Measurements from ENCODE around the gene COL6A5. TPM values are rescaled to one million over a fixed set of nuclear protein-coding genes. Genes with fewer than 3 reads are reported as not detected.

The COL6A5 gene
- total RNA-seq, 1 experiment from 2014 or later = 0.32 TPM

DNA sequence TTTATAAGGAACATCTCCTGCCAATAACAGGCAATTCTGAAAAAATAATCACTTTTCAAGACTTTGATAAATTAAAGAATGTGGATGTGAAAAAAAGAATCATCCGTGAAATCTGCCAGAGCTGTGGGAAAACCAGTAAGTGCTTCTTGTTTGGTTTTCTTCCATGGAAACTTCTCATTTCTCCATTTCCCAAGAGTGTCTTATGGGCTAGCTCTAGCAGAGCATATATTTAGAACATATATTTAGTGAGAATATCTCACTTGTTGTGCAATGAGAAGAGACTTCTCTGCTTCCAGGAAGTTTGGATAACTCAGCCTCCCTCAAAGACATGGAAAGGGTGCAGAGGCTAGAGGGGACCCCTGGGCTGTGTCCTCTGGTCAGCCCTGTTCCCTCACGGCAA lies 49.9 kb downstream of the COL6A5 start:
- Histone ChIP-seq H3K27me3 (replicated peaks; ENCODE audit: insufficient read depth, low read depth, low read length, poor library complexity) (no peaks in the 10 kb centered on the region), H3K4me1 (ENCODE audit: insufficient read depth, low read length, poor library complexity, severe bottlenecking) (no peaks in the 10 kb centered on the region), H3K36me3 (ENCODE audit: insufficient read depth, low read length, poor library complexity, severe bottlenecking) (no peaks in the 10 kb centered on the region), H3K4me3 (ENCODE audit: low read depth, low read length, poor library complexity, severe bottlenecking) (no peak overlapping the region), H3K27ac (ENCODE audit: low read depth, low read length, poor library complexity, severe bottlenecking) (no peak overlapping the region), H3K9me3 (ENCODE audit: low read depth, low read length, poor library complexity, severe bottlenecking) (no peaks in the 10 kb centered on the region)
- intact Hi-C loops (cut with micrococcal nuclease; ENCODE audit: unreplicated experiment) = no loop called here
- DNase-seq (ENCODE audit: low spot score) = no peak
- BruUV-seq (replicated peaks) = no TSS peak
- no peak for TF ChIP-seq EZH2 (IDR thresholded peaks at IDR 0.05; ENCODE audit: borderline replicate concordance, low read depth, low read length, poor library complexity, severe bottlenecking)
- TF ChIP-seq, protein P1, sequence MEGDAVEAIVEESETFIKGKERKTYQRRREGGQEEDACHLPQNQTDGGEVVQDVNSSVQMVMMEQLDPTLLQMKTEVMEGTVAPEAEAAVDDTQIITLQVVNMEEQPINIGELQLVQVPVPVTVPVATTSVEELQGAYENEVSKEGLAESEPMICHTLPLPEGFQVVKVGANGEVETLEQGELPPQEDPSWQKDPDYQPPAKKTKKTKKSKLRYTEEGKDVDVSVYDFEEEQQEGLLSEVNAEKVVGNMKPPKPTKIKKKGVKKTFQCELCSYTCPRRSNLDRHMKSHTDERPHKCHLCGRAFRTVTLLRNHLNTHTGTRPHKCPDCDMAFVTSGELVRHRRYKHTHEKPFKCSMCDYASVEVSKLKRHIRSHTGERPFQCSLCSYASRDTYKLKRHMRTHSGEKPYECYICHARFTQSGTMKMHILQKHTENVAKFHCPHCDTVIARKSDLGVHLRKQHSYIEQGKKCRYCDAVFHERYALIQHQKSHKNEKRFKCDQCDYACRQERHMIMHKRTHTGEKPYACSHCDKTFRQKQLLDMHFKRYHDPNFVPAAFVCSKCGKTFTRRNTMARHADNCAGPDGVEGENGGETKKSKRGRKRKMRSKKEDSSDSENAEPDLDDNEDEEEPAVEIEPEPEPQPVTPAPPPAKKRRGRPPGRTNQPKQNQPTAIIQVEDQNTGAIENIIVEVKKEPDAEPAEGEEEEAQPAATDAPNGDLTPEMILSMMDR (conservative IDR thresholded peaks at IDR 0.05; ENCODE audit: low read depth, low read length) = no peak
- ChIA-PET POLR2A (ENCODE audit: low non-redundant PET) (no interaction called here), CTCF (no interaction called here)

GRCh38 chr3:130395916-130396315 lies 50.4 kb downstream of the COL6A5 start:
- H3K27ac ChIP-seq (ENCODE audit: low read depth, low read length, poor library complexity, severe bottlenecking) = no peak overlapping the region
- BruUV-seq (replicated peaks) = no TSS peak
- H3K36me3 ChIP-seq (ENCODE audit: insufficient read depth, low read length, poor library complexity, severe bottlenecking) = no peaks in the 10 kb centered on the region
- TF ChIP-seq, protein P1 (conservative IDR thresholded peaks at IDR 0.05; ENCODE audit: low read depth, low read length) = no peak
- no peak for TF ChIP-seq EZH2 (IDR thresholded peaks at IDR 0.05; ENCODE audit: borderline replicate concordance, low read depth, low read length, poor library complexity, severe bottlenecking)
- intact Hi-C loops (cut with micrococcal nuclease; ENCODE audit: unreplicated experiment) = no loop called here
- H3K9me3 ChIP-seq (ENCODE audit: low read depth, low read length, poor library complexity, severe bottlenecking) = no peaks in the 10 kb centered on the region
- no peaks in the 10 kb centered on the region for H3K27me3 ChIP-seq (replicated peaks; ENCODE audit: insufficient read depth, low read depth, low read length, poor library complexity)
- no peak overlapping the region for H3K4me3 ChIP-seq (ENCODE audit: low read depth, low read length, poor library complexity, severe bottlenecking)
- CTCF ChIA-PET = no interaction called here
- DNase-seq (ENCODE audit: low spot score) = peak; percentile 6
- POLR2A ChIA-PET (ENCODE audit: low non-redundant PET) = no interaction called here
- H3K4me1 ChIP-seq (ENCODE audit: insufficient read depth, low read length, poor library complexity, severe bottlenecking) = no peaks in the 10 kb centered on the region

- peaks cover 9% of the 10 kb centered on the region for H3K27me3 ChIP-seq (replicated peaks; ENCODE audit: insufficient read depth, low read depth, low read length, poor library complexity)
- H3K36me3 ChIP-seq (ENCODE audit: insufficient read depth, low read length, poor library complexity, severe bottlenecking) = no peaks in the 10 kb centered on the region
- H3K27ac ChIP-seq (ENCODE audit: low read depth, low read length, poor library complexity, severe bottlenecking) = no peak overlapping the region
- CTCF ChIA-PET = no interaction called here
- H3K4me1 ChIP-seq (ENCODE audit: insufficient read depth, low read length, poor library complexity, severe bottlenecking) = no peaks in the 10 kb centered on the region
- intact Hi-C loops (cut with micrococcal nuclease; ENCODE audit: unreplicated experiment) = no loop called here
- no TSS peak for BruUV-seq (replicated peaks)
- TF ChIP-seq, protein P1 (conservative IDR thresholded peaks at IDR 0.05; ENCODE audit: low read depth, low read length) = no peak
- TF ChIP-seq EZH2 (IDR thresholded peaks at IDR 0.05; ENCODE audit: borderline replicate concordance, low read depth, low read length, poor library complexity, severe bottlenecking) = no peak
- no peak overlapping the region for H3K4me3 ChIP-seq (ENCODE audit: low read depth, low read length, poor library complexity, severe bottlenecking)
- H3K9me3 ChIP-seq (ENCODE audit: low read depth, low read length, poor library complexity, severe bottlenecking) = no peaks in the 10 kb centered on the region
- DNase-seq (ENCODE audit: low spot score) = no peak
- POLR2A ChIA-PET (ENCODE audit: low non-redundant PET) = no interaction called here
Observed at GRCh38 chr3:130404401-130404800, 58.9 kb downstream of the COL6A5 start.

Data from A673 (cell line).